Kidney (tissue), 14 donors: ENCODE measurements around the gene CBLB. TPM values are rescaled to one million over a fixed set of nuclear protein-coding genes. Genes with fewer than 3 reads are reported as not detected.

Source experiments
- DNase-seq, 5 donors: peaks; one replicate each; pipeline ENCODE4 v3.0.0-alpha.2; 2013 to 2020
- FAIRE-seq: peaks from 2 replicates; lab custom pipeline; 2012; peaks lifted over from hg19 to GRCh38; lab: Jason Lieb, UNC
- H3K27ac ChIP-seq, 2 donors: one replicate each; pipeline ENCODE4 v1.7.0; 2013; ENCODE audit warnings: low read depth in 2 of 2, low read length in 2 of 2, inconsistent platforms in 1 of 2
- H3K27me3 ChIP-seq: one replicate; pipeline ENCODE4 v1.7.1; 2013; ENCODE audit warnings: low read length, inconsistent platforms; ENCODE audit not compliant: control insufficient read depth, insufficient read depth
- H3K36me3 ChIP-seq, 3 donors: one replicate each; pipeline versions ENCODE4 v1.7.0 to v1.7.1; 2013; ENCODE audit warnings: low read length in 3 of 3, control low read depth in 1 of 3, inconsistent platforms in 1 of 3; ENCODE audit not compliant: insufficient read depth in 3 of 3, control insufficient read depth in 2 of 3
- H3K4me1 ChIP-seq, 3 donors: one replicate each; pipeline versions ENCODE4 v1.7.0 to v1.7.1; 2013; ENCODE audit warnings: low read length in 3 of 3, inconsistent platforms in 1 of 3, low read depth in 1 of 3; ENCODE audit not compliant: control insufficient read depth in 2 of 3, insufficient read depth in 2 of 3
- H3K4me3 ChIP-seq, 3 donors: one replicate each; pipeline versions ENCODE4 v1.7.0 to v1.8.1; 2013; ENCODE audit warnings: low read length in 3 of 3, control low read depth in 1 of 3, inconsistent platforms in 1 of 3
- H3K9ac ChIP-seq, 3 donors: one replicate each; pipeline versions ENCODE4 v1.7.0 to v1.7.1; 2013; ENCODE audit warnings: low read length in 3 of 3, control low read depth in 1 of 3, inconsistent platforms in 1 of 3
- H3K9me3 ChIP-seq, 3 donors: one replicate each; pipeline versions ENCODE4 v1.7.0 to v1.7.1; 2013; ENCODE audit warnings: low read length in 3 of 3, control low read depth in 1 of 3, inconsistent platforms in 1 of 3; ENCODE audit not compliant: control insufficient read depth in 2 of 3, insufficient read depth in 1 of 3
- intact Hi-C: fragments of 100-400 bp; cut with DNase I; formaldehyde crosslinking; loops from one replicate; pipeline ENCODE4 v1.11.1; 2022
- polyA plus RNA-seq: library from polyadenylated mRNA; stranded (reverse); fragments of 350-450 nt; fragmentation: Illumina TruSeq; extraction: RNeasy Lipid Tissue Mini Kit (QIAGEN cat#74804); gene quantifications from one replicate; pipeline ENCODE4 v1.2.3, GENCODE V29; 2014; ENCODE audit warnings: low read depth, low replicate concordance; ENCODE audit not compliant: insufficient read depth
- total RNA-seq: library from RNA; stranded (reverse); fragmentation: NEBNext Ultra II Directional; extraction: Animal tissue kit (Norgen Biotek cat#: 25700); gene quantifications from one replicate; pipeline ENCODE4 v1.2.1, GENCODE V29; 2021
- TF ChIP-seq, protein P1 (sequence below): IDR thresholded peaks from 3 replicates; pipeline ENCODE4 v1.5.1; 2012; ENCODE audit warnings: mild to moderate bottlenecking, moderate library complexity, borderline replicate concordance; ENCODE audit not compliant: insufficient read depth; ENCODE audit errors: extremely low read depth
- donor health status: control.
- donor health status: control.
- donor health status: control.
- donor health status: control.
- donor health status: control.
- donor health status: DM: yes; HTN: yes; CAD: no.
- donor health status: Normal renal cell carcinoma (clear cell type).

Gene CBLB
- total and polyA plus RNA-seq, 2 donors from 2014 or later: 7.7 to 48.4 TPM

DNA sequence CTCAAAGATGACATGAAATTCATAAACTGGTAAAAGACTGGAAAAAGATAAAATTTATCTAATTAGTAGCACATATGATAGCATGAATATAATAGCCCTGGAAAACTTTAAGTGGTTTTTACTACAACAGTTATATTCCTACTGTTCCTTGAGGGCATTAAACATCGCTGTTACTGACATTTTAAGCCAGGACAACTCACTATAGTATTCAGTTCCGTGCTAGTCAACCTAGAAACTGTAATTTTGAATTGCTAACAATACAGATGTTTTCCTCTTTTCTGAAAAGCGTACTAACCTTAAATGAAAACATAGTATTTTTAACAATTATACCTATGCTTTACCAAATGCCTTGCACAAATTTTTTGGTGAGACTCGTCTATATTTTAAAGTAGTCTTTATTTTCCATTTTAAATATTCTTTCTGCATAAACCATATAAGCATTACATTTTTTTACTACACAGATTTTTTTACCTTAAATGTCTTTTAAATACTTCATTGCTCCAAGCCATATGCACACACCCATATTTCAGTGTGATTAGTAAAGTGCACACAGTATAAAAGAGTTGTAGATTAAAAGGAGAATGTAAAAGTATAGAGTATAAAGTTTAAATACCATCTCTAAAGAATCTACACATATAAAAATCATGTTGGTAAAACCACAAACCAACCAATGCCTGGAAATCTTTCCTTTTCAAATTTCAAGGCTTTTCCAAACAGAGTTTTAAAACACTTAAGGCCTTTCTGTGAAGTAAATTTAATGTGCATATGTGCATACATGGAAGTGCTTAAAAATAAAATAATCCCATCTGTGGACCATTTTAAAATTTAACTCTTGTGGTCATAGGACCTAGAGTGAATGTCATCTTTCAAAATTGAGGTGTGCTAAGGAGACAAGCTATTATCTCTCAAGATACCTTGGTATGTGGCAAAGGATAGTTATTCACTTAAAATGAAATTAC is 20.1 kb upstream of the CBLB start:
- FAIRE-seq: no peak
- H3K27me3 ChIP-seq: no peaks in the 10 kb centered on the region

DNA sequence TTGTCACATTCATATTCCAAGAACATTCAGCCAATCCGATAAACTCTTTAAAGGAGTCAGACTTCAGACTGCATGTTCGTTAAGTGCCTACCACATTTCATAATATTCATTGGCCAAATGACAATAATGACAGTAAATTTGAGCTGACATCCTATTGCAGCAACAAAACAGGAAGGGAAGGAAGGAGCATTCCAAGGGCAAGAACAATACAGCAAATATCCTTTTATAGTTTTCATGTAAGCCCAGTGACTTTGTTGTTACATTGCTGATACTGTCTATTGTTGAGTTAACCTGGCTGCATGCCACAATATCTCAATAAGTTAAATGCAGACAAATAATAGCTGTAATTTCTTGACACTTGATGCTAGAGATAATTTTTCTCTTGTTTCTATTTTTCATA is 16.4 kb upstream of the CBLB start:
- Histone ChIP-seq H3K9ac (no peak overlapping the region), H3K4me1 (no peaks in the 10 kb centered on the region), H3K36me3 (no peaks in the 10 kb centered on the region), H3K9me3 (no peaks in the 10 kb centered on the region), H3K27me3 (no peaks in the 10 kb centered on the region), H3K4me3 (no peak overlapping the region), H3K27ac (no peak overlapping the region)
- DNase-seq: no peak
- no peak for FAIRE-seq
- intact Hi-C loops: no loop called here
- TF ChIP-seq, protein P1, sequence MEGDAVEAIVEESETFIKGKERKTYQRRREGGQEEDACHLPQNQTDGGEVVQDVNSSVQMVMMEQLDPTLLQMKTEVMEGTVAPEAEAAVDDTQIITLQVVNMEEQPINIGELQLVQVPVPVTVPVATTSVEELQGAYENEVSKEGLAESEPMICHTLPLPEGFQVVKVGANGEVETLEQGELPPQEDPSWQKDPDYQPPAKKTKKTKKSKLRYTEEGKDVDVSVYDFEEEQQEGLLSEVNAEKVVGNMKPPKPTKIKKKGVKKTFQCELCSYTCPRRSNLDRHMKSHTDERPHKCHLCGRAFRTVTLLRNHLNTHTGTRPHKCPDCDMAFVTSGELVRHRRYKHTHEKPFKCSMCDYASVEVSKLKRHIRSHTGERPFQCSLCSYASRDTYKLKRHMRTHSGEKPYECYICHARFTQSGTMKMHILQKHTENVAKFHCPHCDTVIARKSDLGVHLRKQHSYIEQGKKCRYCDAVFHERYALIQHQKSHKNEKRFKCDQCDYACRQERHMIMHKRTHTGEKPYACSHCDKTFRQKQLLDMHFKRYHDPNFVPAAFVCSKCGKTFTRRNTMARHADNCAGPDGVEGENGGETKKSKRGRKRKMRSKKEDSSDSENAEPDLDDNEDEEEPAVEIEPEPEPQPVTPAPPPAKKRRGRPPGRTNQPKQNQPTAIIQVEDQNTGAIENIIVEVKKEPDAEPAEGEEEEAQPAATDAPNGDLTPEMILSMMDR: no peak

More for the DNA sequence above, 20.1 kb upstream of the CBLB start:
- TF ChIP-seq, protein P1: no peak
- intact Hi-C loops: no loop called here
- Histone ChIP-seq H3K27ac (no peak overlapping the region), H3K4me3 (no peak overlapping the region), H3K9me3 (no peaks in the 10 kb centered on the region), H3K4me1 (no peaks in the 10 kb centered on the region), H3K9ac (no peak overlapping the region), H3K36me3 (no peaks in the 10 kb centered on the region)
- no peak for DNase-seq

DNA sequence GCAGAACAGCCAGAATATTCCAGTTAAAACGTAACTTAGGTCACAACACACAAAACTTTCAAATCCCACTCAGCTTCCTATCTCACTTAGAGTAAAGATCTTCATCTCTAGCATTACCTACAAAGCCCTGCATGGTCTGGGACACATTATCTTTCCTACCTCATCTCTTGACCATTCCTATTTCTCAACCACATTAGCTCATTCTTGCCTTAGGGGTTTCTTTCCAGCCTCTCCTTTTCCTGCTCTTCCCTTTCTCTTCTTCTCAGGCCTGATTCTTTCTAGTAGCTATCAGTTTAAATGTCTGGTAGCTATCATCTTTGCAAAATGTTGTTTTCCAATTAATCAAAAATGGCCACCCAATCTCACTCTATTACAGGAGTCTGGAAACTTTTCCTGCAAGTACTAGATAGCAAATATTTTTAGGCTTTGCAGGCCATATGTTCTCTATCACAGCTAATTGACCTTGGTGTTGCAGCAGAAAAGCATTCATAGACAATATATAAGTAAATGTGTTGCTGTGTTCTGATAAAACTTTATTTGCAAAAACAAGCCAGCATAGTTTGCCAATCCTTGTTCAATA is 15.1 kb upstream of the CBLB start:
- DNase-seq: no peak
- H3K27ac ChIP-seq: no peak overlapping the region

More for the DNA sequence above, 15.1 kb upstream of the CBLB start:
- intact Hi-C loops: no loop called here
- H3K9ac ChIP-seq: no peak overlapping the region
- H3K36me3 ChIP-seq: no peaks in the 10 kb centered on the region
- no peaks in the 10 kb centered on the region for H3K27me3 ChIP-seq
- no peak overlapping the region for H3K4me3 ChIP-seq
- no peaks in the 10 kb centered on the region for H3K9me3 ChIP-seq
- FAIRE-seq: no peak
- no peaks in the 10 kb centered on the region for H3K4me1 ChIP-seq
- TF ChIP-seq, protein P1: no peak
